ENCODE measurements around the gene MYT1. TPM values are rescaled to one million over a fixed set of nuclear protein-coding genes. Genes with fewer than 3 reads are reported as not detected.
A peak's percentile ranks its signal among the peaks of the same experiment; 100 is the strongest.

The MYT1 gene
- total RNA-seq, 1 experiment from 2014 or later = 2.0 TPM

DNA sequence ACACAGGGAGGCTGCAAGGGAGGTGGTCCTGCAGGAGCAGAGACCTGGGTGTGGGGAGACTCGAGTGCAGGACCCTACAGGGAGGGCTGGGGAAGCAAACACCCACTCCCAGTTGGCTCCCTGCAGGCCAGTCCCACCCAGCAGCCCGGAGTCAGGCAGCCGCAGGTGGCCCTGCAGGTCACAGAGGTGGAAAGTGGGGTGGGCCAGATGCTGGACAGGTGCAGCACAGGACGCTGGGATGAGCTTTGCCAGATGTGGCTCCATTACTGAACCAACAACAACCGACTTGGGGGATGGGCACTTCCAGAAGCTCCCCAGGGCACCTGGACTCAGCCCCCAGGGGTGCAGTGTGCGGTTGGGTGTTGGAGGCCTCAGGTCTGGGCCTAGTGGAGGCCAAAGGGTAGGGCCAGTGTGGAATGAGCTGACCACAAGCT lies 26.6 kb upstream of the MYT1 start (continued):
- TF ChIP-seq, protein P1, sequence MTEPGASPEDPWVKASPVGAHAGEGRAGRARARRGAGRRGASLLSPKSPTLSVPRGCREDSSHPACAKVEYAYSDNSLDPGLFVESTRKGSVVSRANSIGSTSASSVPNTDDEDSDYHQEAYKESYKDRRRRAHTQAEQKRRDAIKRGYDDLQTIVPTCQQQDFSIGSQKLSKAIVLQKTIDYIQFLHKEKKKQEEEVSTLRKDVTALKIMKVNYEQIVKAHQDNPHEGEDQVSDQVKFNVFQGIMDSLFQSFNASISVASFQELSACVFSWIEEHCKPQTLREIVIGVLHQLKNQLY (CRISPR knock-in tag; IDR thresholded peaks at IDR 0.05) = no peak
- no peak for TF ChIP-seq TEAD4 (CRISPR knock-in tag; IDR thresholded peaks at IDR 0.05)
- TF ChIP-seq, protein P2, sequence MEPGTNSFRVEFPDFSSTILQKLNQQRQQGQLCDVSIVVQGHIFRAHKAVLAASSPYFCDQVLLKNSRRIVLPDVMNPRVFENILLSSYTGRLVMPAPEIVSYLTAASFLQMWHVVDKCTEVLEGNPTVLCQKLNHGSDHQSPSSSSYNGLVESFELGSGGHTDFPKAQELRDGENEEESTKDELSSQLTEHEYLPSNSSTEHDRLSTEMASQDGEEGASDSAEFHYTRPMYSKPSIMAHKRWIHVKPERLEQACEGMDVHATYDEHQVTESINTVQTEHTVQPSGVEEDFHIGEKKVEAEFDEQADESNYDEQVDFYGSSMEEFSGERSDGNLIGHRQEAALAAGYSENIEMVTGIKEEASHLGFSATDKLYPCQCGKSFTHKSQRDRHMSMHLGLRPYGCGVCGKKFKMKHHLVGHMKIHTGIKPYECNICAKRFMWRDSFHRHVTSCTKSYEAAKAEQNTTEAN (CRISPR knock-in tag; IDR thresholded peaks at IDR 0.05) = no peak
- TF ChIP-seq, protein P3, sequence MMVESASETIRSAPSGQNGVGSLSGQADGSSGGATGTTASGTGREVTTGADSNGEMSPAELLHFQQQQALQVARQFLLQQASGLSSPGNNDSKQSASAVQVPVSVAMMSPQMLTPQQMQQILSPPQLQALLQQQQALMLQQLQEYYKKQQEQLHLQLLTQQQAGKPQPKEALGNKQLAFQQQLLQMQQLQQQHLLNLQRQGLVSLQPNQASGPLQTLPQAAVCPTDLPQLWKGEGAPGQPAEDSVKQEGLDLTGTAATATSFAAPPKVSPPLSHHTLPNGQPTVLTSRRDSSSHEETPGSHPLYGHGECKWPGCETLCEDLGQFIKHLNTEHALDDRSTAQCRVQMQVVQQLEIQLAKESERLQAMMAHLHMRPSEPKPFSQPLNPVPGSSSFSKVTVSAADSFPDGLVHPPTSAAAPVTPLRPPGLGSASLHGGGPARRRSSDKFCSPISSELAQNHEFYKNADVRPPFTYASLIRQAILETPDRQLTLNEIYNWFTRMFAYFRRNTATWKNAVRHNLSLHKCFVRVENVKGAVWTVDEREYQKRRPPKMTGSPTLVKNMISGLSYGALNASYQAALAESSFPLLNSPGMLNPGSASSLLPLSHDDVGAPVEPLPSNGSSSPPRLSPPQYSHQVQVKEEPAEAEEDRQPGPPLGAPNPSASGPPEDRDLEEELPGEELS (CRISPR knock-in tag; IDR thresholded peaks at IDR 0.05) = no peak
- no peak for TF ChIP-seq IRF2 (CRISPR knock-in tag; IDR thresholded peaks at IDR 0.05; ENCODE audit: borderline replicate concordance, low read depth)
- TF ChIP-seq ZNF671 (CRISPR knock-in tag; IDR thresholded peaks at IDR 0.05) = no peak
- TF ChIP-seq ZNF317 (CRISPR knock-in tag; IDR thresholded peaks at IDR 0.05; ENCODE audit: borderline replicate concordance, low read depth) = no peak

DNA sequence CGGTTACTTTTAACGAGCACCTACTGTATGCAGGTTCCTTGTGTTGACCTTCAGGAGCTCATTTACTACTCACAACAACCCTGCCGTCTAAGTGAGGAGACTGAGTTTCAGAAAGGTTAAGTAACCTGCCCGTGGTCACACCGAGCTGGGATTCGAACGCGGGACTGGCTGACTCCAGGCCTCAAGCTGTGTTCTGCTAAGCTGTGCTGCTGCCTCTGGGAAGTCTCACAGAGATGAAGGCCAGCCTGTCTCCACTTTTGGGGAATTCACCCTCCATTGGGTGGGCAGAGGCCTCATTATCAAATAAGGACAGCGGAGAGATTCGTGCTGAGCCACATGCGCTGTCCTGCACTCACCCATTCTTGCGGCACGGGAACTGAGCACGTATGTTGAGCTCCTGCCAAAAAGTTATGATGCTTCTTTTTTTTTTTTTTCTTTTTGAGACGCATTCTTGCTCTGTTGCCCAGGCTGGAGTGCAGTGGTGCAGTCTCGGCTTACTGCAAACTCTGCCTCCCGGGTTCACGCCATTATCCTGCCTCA lies 25.9 kb upstream of the MYT1 start:
- H3K36me3 Mint-ChIP-seq = no peaks in the 10 kb centered on the region
- H3K4me1 Mint-ChIP-seq = peaks cover 7% of the 10 kb centered on the region; the same call in 1 of the 2 replicates
- no peak for TF ChIP-seq EMX1 (CRISPR knock-in tag; IDR thresholded peaks at IDR 0.05)
- no peak for TF ChIP-seq FOXP1 (CRISPR knock-in tag; IDR thresholded peaks at IDR 0.05; ENCODE audit: borderline replicate concordance)
- no peak for TF ChIP-seq RELA (CRISPR knock-in tag; IDR thresholded peaks at IDR 0.05; ENCODE audit: borderline replicate concordance)
- TF ChIP-seq, protein P4, sequence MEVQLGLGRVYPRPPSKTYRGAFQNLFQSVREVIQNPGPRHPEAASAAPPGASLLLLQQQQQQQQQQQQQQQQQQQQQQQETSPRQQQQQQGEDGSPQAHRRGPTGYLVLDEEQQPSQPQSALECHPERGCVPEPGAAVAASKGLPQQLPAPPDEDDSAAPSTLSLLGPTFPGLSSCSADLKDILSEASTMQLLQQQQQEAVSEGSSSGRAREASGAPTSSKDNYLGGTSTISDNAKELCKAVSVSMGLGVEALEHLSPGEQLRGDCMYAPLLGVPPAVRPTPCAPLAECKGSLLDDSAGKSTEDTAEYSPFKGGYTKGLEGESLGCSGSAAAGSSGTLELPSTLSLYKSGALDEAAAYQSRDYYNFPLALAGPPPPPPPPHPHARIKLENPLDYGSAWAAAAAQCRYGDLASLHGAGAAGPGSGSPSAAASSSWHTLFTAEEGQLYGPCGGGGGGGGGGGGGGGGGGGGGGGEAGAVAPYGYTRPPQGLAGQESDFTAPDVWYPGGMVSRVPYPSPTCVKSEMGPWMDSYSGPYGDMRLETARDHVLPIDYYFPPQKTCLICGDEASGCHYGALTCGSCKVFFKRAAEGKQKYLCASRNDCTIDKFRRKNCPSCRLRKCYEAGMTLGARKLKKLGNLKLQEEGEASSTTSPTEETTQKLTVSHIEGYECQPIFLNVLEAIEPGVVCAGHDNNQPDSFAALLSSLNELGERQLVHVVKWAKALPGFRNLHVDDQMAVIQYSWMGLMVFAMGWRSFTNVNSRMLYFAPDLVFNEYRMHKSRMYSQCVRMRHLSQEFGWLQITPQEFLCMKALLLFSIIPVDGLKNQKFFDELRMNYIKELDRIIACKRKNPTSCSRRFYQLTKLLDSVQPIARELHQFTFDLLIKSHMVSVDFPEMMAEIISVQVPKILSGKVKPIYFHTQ (CRISPR knock-in tag; IDR thresholded peaks at IDR 0.05) = no peak
- no peak for TF ChIP-seq SMAD4 (CRISPR knock-in tag; IDR thresholded peaks at IDR 0.05)
- TF ChIP-seq, protein P5, sequence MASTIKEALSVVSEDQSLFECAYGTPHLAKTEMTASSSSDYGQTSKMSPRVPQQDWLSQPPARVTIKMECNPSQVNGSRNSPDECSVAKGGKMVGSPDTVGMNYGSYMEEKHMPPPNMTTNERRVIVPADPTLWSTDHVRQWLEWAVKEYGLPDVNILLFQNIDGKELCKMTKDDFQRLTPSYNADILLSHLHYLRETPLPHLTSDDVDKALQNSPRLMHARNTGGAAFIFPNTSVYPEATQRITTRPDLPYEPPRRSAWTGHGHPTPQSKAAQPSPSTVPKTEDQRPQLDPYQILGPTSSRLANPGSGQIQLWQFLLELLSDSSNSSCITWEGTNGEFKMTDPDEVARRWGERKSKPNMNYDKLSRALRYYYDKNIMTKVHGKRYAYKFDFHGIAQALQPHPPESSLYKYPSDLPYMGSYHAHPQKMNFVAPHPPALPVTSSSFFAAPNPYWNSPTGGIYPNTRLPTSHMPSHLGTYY (CRISPR knock-in tag; IDR thresholded peaks at IDR 0.05) = no peak
- TF ChIP-seq, protein P6, sequence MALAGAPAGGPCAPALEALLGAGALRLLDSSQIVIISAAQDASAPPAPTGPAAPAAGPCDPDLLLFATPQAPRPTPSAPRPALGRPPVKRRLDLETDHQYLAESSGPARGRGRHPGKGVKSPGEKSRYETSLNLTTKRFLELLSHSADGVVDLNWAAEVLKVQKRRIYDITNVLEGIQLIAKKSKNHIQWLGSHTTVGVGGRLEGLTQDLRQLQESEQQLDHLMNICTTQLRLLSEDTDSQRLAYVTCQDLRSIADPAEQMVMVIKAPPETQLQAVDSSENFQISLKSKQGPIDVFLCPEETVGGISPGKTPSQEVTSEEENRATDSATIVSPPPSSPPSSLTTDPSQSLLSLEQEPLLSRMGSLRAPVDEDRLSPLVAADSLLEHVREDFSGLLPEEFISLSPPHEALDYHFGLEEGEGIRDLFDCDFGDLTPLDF (CRISPR knock-in tag; IDR thresholded peaks at IDR 0.05) = no peak
- no peak for TF ChIP-seq NR2C2 (CRISPR knock-in tag; IDR thresholded peaks at IDR 0.05)
- no peak for TF ChIP-seq GRHL2 (CRISPR knock-in tag; IDR thresholded peaks at IDR 0.05; ENCODE audit: insufficient replicate concordance, severe bottlenecking)
- TF ChIP-seq ESRRA (CRISPR knock-in tag; IDR thresholded peaks at IDR 0.05; ENCODE audit: borderline replicate concordance) = no peak
- H3K9me3 Mint-ChIP-seq = no peaks in the 10 kb centered on the region
- ATAC-seq (no peak), DNase-seq (ENCODE audit: low spot score) (peak; percentile 7)
- H3K27ac Mint-ChIP-seq = no peak overlapping the region
- no peak overlapping the region for H3K4me3 Mint-ChIP-seq
- ChIA-PET CTCF (interaction anchor here (0.6 to 1.4 kb wide), 2 partner anchors 85 to 330 kb away, joined by 4 read pairs; no protein-coding TSS in a partner anchor), POLR2A (no interaction called here)
- no peaks in the 10 kb centered on the region; the same call in 1 of the 2 replicates for H3K27me3 Mint-ChIP-seq (ENCODE audit: low read depth)
